Astrocyte (in vitro differentiated cells and primary cell): ENCODE measurements around the gene OPN5. TPM values are rescaled to one million over a fixed set of nuclear protein-coding genes. Genes with fewer than 3 reads are reported as not detected.

ENCODE experiments used
- DNase-seq: peaks from one replicate; pipeline ENCODE4 v3.0.0-alpha.2; 2010; ENCODE audit warnings: low read depth
- FAIRE-seq: peaks from 2 replicates; lab custom pipeline; 2011; peaks lifted over from hg19 to GRCh38; lab: Jason Lieb, UNC
- H2AFZ ChIP-seq: 2 replicates; pipeline ENCODE4 v1.6.0; 2012; ENCODE audit warnings: low read depth, low read length, inconsistent platforms
- H3K27ac ChIP-seq: 2 replicates; pipeline ENCODE4 v1.5.1; 2011; ENCODE audit warnings: low read depth, low read length, inconsistent platforms
- H3K27me3 ChIP-seq: 2 replicates; pipeline ENCODE4 v1.6.0; 2011; ENCODE audit warnings: low read length, inconsistent platforms; ENCODE audit not compliant: insufficient read depth
- H3K36me3 ChIP-seq: 2 replicates; pipeline ENCODE4 v1.5.1; 2011; ENCODE audit warnings: low read length, inconsistent platforms; ENCODE audit not compliant: insufficient read depth
- H3K4me1 ChIP-seq: 2 replicates; pipeline ENCODE4 v1.5.1; 2011; ENCODE audit warnings: low read length, inconsistent platforms; ENCODE audit not compliant: insufficient read depth
- H3K4me2 ChIP-seq: 2 replicates; pipeline ENCODE4 v1.6.0; 2012; ENCODE audit warnings: low read length, inconsistent platforms
- H3K4me3 ChIP-seq: 2 replicates; pipeline ENCODE4 v1.5.1; 2011; ENCODE audit warnings: low read depth, mild to moderate bottlenecking, low read length, inconsistent platforms; ENCODE audit not compliant: insufficient read depth
- H3K79me2 ChIP-seq: 2 replicates; pipeline ENCODE4 v1.6.0; 2012; ENCODE audit warnings: mild to moderate bottlenecking, low read length, inconsistent platforms; ENCODE audit not compliant: insufficient read depth
- H3K9ac ChIP-seq: 2 replicates; pipeline ENCODE4 v1.6.0; 2012; ENCODE audit warnings: mild to moderate bottlenecking, low read length, inconsistent platforms
- H3K9me3 ChIP-seq: 2 replicates; pipeline ENCODE4 v1.5.1; 2012; ENCODE audit warnings: low read depth, mild to moderate bottlenecking, low read length, inconsistent platforms; ENCODE audit not compliant: insufficient read depth
- H4K20me1 ChIP-seq: 2 replicates; pipeline ENCODE4 v1.6.0; 2012; ENCODE audit warnings: low read length, inconsistent platforms; ENCODE audit not compliant: insufficient read depth
- H3K27ac Mint-ChIP-seq: one replicate; pipeline ENCODE4 v1.8.0; 2021; ENCODE audit warnings: mild to moderate bottlenecking, mixed read lengths; ENCODE audit not compliant: unreplicated experiment
- H3K27me3 Mint-ChIP-seq: one replicate; pipeline ENCODE4 v1.8.0; 2021; ENCODE audit warnings: low read depth, mixed read lengths; ENCODE audit not compliant: unreplicated experiment
- H3K36me3 Mint-ChIP-seq: one replicate; pipeline ENCODE4 v1.8.0; 2021; ENCODE audit warnings: low read depth, mixed read lengths; ENCODE audit not compliant: unreplicated experiment
- H3K4me1 Mint-ChIP-seq: one replicate; pipeline ENCODE4 v1.8.0; 2021; ENCODE audit warnings: low read depth, mixed read lengths; ENCODE audit not compliant: unreplicated experiment
- H3K4me3 Mint-ChIP-seq: one replicate; pipeline ENCODE4 v1.8.0; 2021; ENCODE audit warnings: mild to moderate bottlenecking, moderate library complexity, mixed read lengths; ENCODE audit not compliant: unreplicated experiment
- H3K9me3 Mint-ChIP-seq: one replicate; pipeline ENCODE4 v1.8.0; 2021; ENCODE audit warnings: mild to moderate bottlenecking, mixed read lengths; ENCODE audit not compliant: unreplicated experiment
- CTCF ChIP-seq: IDR thresholded peaks from 2 replicates; pipeline ENCODE4 v1.5.1; 2011; ENCODE audit warnings: low read depth, mild to moderate bottlenecking, inconsistent platforms, low read length, moderate library complexity; ENCODE audit not compliant: insufficient read depth
- EZH2 ChIP-seq: IDR thresholded peaks from 2 replicates; pipeline ENCODE4 v1.6.1; 2012; ENCODE audit warnings: mild to moderate bottlenecking, low read length, inconsistent platforms; ENCODE audit not compliant: insufficient read depth
- total RNA-seq: library from RNA; stranded (reverse); gene quantifications from 2 replicates; pipeline ENCODE4 v1.2.1, GENCODE V29; 2021

OPN5 gene
- total RNA-seq, 1 donor from 2014 or later: not detected

- H3K27ac Mint-ChIP-seq: no peak overlapping the region
These were observed 77.3 kb downstream of the OPN5 start for GRCh38 chr6:47859175-47859574.

GRCh38 chr6:47862731-47863130 lies 80.9 kb downstream of the OPN5 start:
- H3K27me3 ChIP-seq: no peaks in the 10 kb centered on the region
- no peaks in the 10 kb centered on the region for H3K36me3 Mint-ChIP-seq
- H3K27ac ChIP-seq: no peak overlapping the region
- H3K4me2 ChIP-seq: no peak overlapping the region
- DNase-seq: no peak
- no peak overlapping the region for H3K4me3 ChIP-seq
- no peaks in the 10 kb centered on the region for H3K79me2 ChIP-seq
- H3K27ac Mint-ChIP-seq: no peak overlapping the region
- no peaks in the 10 kb centered on the region for H3K9me3 Mint-ChIP-seq
- no peak overlapping the region for H3K9ac ChIP-seq
- no peaks in the 10 kb centered on the region for H3K4me1 Mint-ChIP-seq
- H3K4me3 Mint-ChIP-seq: no peak overlapping the region
- no peak for FAIRE-seq
- TF ChIP-seq CTCF (no peak), EZH2 (no peak)
- H3K27me3 Mint-ChIP-seq: no peaks in the 10 kb centered on the region
- no peaks in the 10 kb centered on the region for H4K20me1 ChIP-seq
- H3K9me3 ChIP-seq: no peaks in the 10 kb centered on the region
- H2AFZ ChIP-seq: no peak overlapping the region
- no peaks in the 10 kb centered on the region for H3K36me3 ChIP-seq
- H3K4me1 ChIP-seq: no peaks in the 10 kb centered on the region

More at GRCh38 chr6:47859175-47859574, 77.3 kb downstream of the OPN5 start:
- Histone ChIP-seq H3K4me3 (no peak overlapping the region), H3K4me1 (no peaks in the 10 kb centered on the region), H3K27ac (no peak overlapping the region), H2AFZ (no peak overlapping the region), H3K36me3 (no peaks in the 10 kb centered on the region), H3K79me2 (no peaks in the 10 kb centered on the region), H3K27me3 (no peaks in the 10 kb centered on the region), H4K20me1 (no peaks in the 10 kb centered on the region), H3K9me3 (no peaks in the 10 kb centered on the region), H3K4me2 (no peak overlapping the region), H3K9ac (no peak overlapping the region)
- no peaks in the 10 kb centered on the region for H3K9me3 Mint-ChIP-seq
- DNase-seq (no peak), FAIRE-seq (no peak)
- H3K36me3 Mint-ChIP-seq: no peaks in the 10 kb centered on the region
- H3K4me1 Mint-ChIP-seq: no peaks in the 10 kb centered on the region
- no peaks in the 10 kb centered on the region for H3K27me3 Mint-ChIP-seq
- H3K4me3 Mint-ChIP-seq: no peak overlapping the region
- no peak for TF ChIP-seq EZH2
- no peak for TF ChIP-seq CTCF

GRCh38 chr6:47865206-47865605 lies 83.4 kb downstream of the OPN5 start:
- no peak overlapping the region for H3K4me2 ChIP-seq
- Mint-ChIP-seq H3K4me3 (no peak overlapping the region), H3K27me3 (no peaks in the 10 kb centered on the region), H3K27ac (no peak overlapping the region), H3K4me1 (no peaks in the 10 kb centered on the region), H3K9me3 (no peaks in the 10 kb centered on the region), H3K36me3 (no peaks in the 10 kb centered on the region)
- H3K36me3 ChIP-seq: no peaks in the 10 kb centered on the region
- H3K27me3 ChIP-seq: no peaks in the 10 kb centered on the region
- H3K9ac ChIP-seq: no peak overlapping the region
- H3K4me1 ChIP-seq: no peaks in the 10 kb centered on the region
- no peaks in the 10 kb centered on the region for H3K79me2 ChIP-seq
- H3K9me3 ChIP-seq: no peaks in the 10 kb centered on the region
- no peak overlapping the region for H3K4me3 ChIP-seq
- FAIRE-seq (no peak), DNase-seq (no peak)
- H3K27ac ChIP-seq: no peak overlapping the region
- TF ChIP-seq EZH2 (no peak), CTCF (no peak)
- H4K20me1 ChIP-seq: no peaks in the 10 kb centered on the region
- H2AFZ ChIP-seq: no peak overlapping the region
